PC-3 (cell line): ENCODE measurements around the gene FAM131A. TPM values are rescaled to one million over a fixed set of nuclear protein-coding genes. Genes with fewer than 3 reads are reported as not detected.
A peak's percentile ranks its signal among the peaks of the same experiment; 100 is the strongest.

Source experiments
- ATAC-seq: fragments of 200-7000 bp; cut with Tn5 transposase; 2 replicates; pipeline ENCODE4 v1.9.1; 2020; ENCODE audit warnings: mild to moderate bottlenecking, moderate library complexity
- BruUV-seq: library from RNA; stranded (reverse); fragments of 400-500 nt; replicated peaks from 2 replicates; lab custom pipeline; 2021; lab: Mats Ljungman, UMichigan
- CTCF ChIA-PET: fragments of 300-600 bp; sonication (Branson Sonifier 250); formaldehyde crosslinking; loops from one replicate; lab custom pipeline; 2022; ENCODE audit warnings: antibody characterized with exemption; lab: Charles Lee
- POLR2A ChIA-PET: fragments of 300-600 bp; sonication (Branson Sonifier 250); formaldehyde crosslinking; loops from one replicate; lab custom pipeline; 2022; ENCODE audit warnings: antibody characterized with exemption; ENCODE audit not compliant: unreplicated experiment; lab: Charles Lee
- DNase-seq: peaks from one replicate; pipeline ENCODE4 v3.0.0-alpha.2; 2015
- H2AFZ ChIP-seq: fragments of 300-600 bp; sonication (generic); 2 replicates; pipeline ENCODE4 v1.6.0; 2016; ENCODE audit warnings: antibody characterized with exemption, low read length
- H3F3A ChIP-seq: fragments of 300-600 bp; sonication (generic); one replicate; pipeline ENCODE4 v1.6.0; 2017; ENCODE audit warnings: antibody characterized with exemption, low read length, control low read depth, mild to moderate bottlenecking; ENCODE audit not compliant: unreplicated experiment
- H3K27ac ChIP-seq: fragments of 300-600 bp; sonication (generic); 2 replicates; pipeline ENCODE4 v1.5.1; 2016; ENCODE audit warnings: mild to moderate bottlenecking, low read length
- H3K27me3 ChIP-seq: fragments of 300-600 bp; sonication (generic); 2 replicates; pipeline ENCODE4 v1.6.1; 2016; ENCODE audit warnings: low read length, mixed read lengths
- H3K36me3 ChIP-seq: fragments of 300-600 bp; sonication (generic); 2 replicates; pipeline ENCODE4 v1.6.1; 2016; ENCODE audit warnings: low read depth, mixed run types, low read length, mixed read lengths
- H3K4me1 ChIP-seq: fragments of 300-600 bp; sonication (generic); 2 replicates; pipeline ENCODE4 v1.5.1; 2016; ENCODE audit warnings: low read length; ENCODE audit not compliant: insufficient read depth
- H3K4me2 ChIP-seq: fragments of 300-600 bp; sonication (generic); 2 replicates; pipeline ENCODE4 v1.6.0; 2016; ENCODE audit warnings: low read length
- H3K4me3 ChIP-seq: fragments of 300-600 bp; sonication (generic); 2 replicates; pipeline ENCODE4 v1.5.1; 2016; ENCODE audit warnings: mild to moderate bottlenecking, low read length, mixed read lengths
- H3K79me2 ChIP-seq: fragments of 300-600 bp; sonication (generic); 2 replicates; pipeline ENCODE4 v1.6.1; 2017; ENCODE audit warnings: low read length, mixed read lengths
- H3K9ac ChIP-seq: fragments of 300-600 bp; sonication (generic); 2 replicates; pipeline ENCODE4 v1.6.0; 2016; ENCODE audit warnings: mild to moderate bottlenecking, low read length
- H3K9me2 ChIP-seq: fragments of 300-600 bp; sonication (generic); replicated peaks from 2 replicates; pipeline ENCODE4 v1.6.1; 2016; ENCODE audit warnings: mixed run types, low read length, mixed read lengths
- H3K9me3 ChIP-seq: fragments of 300-600 bp; sonication (generic); 2 replicates; pipeline ENCODE4 v1.6.1; 2016; ENCODE audit warnings: low read length, mixed read lengths
- H4K20me1 ChIP-seq: fragments of 300-600 bp; sonication (generic); 2 replicates; pipeline ENCODE4 v1.6.1; 2016; ENCODE audit warnings: low read length, mixed read lengths
- CTCF ChIP-seq: fragments of 300-600 bp; sonication (generic); conservative IDR thresholded peaks from 2 replicates; pipeline ENCODE4 v1.5.1; 2017; ENCODE audit warnings: antibody characterized with exemption, low read depth, mild to moderate bottlenecking, low read length
- EZH2 ChIP-seq: fragments of 300-600 bp; sonication (generic); IDR thresholded peaks from one replicate; pipeline ENCODE4 v1.6.1; 2017; ENCODE audit warnings: antibody characterized with exemption, mild to moderate bottlenecking, low read length; ENCODE audit not compliant: unreplicated experiment
- EZH2phosphoT487 ChIP-seq: fragments of 300-600 bp; sonication (generic); IDR thresholded peaks from 2 replicates; pipeline ENCODE4 v1.6.1; 2018; ENCODE audit warnings: mild to moderate bottlenecking, antibody characterized with exemption, low read length, borderline replicate concordance
- intact Hi-C: fragments of 100-400 bp; cut with micrococcal nuclease; formaldehyde crosslinking; loops from 2 replicates; pipeline ENCODE4 v1.9.0; 2023
- total RNA-seq: library from RNA; depleted of rRNA; stranded (reverse); fragments of >200 nt; gene quantifications from 2 replicates; pipeline ENCODE4 v1.2.3, GENCODE V29; 2014

Gene FAM131A
- total RNA-seq, 1 experiment from 2014 or later: 21.9 TPM

- Histone ChIP-seq H3K27me3 (no peaks in the 10 kb centered on the region), H3K36me3 (peaks cover 58% of the 10 kb centered on the region), H3K4me2 (no peak overlapping the region), H3K9ac (no peak overlapping the region), H3K27ac (no peak overlapping the region), H2AFZ (no peak overlapping the region), H3K4me1 (no peaks in the 10 kb centered on the region), H3K9me2 (no peaks in the 10 kb centered on the region), H3K79me2 (peaks cover 30% of the 10 kb centered on the region), H3K9me3 (no peaks in the 10 kb centered on the region), H4K20me1 (peaks cover 41% of the 10 kb centered on the region), H3K4me3 (no peak overlapping the region), H3F3A (peaks cover 8% of the 10 kb centered on the region)
- DNase-seq (no peak), ATAC-seq (no peak)
- no TSS peak for BruUV-seq
- ChIA-PET POLR2A (no interaction called here), CTCF (no interaction called here)
- intact Hi-C loops: no loop called here
- TF ChIP-seq EZH2 (no peak), EZH2phosphoT487 (no peak), CTCF (no peak)
Observed at GRCh38 chr3:184307915-184308314, 29.5 kb upstream of the FAM131A start.

GRCh38 chr3:184308744-184309143, 28.7 kb upstream of the FAM131A start:
- H3K9me2 ChIP-seq: no peaks in the 10 kb centered on the region
- no peaks in the 10 kb centered on the region for H3K9me3 ChIP-seq
- ATAC-seq (no peak), DNase-seq (no peak)
- H3K27ac ChIP-seq: no peak overlapping the region
- H3K36me3 ChIP-seq: peaks cover 49% of the 10 kb centered on the region
- H3F3A ChIP-seq: peaks cover 8% of the 10 kb centered on the region
- no peaks in the 10 kb centered on the region for H3K27me3 ChIP-seq
- ChIA-PET POLR2A (no interaction called here), CTCF (no interaction called here)
- H4K20me1 ChIP-seq: peaks cover 33% of the 10 kb centered on the region
- no peak overlapping the region for H3K9ac ChIP-seq
- H3K4me3 ChIP-seq: no peak overlapping the region
- BruUV-seq: no TSS peak
- H2AFZ ChIP-seq: no peak overlapping the region
- no peak overlapping the region for H3K4me2 ChIP-seq
- intact Hi-C loops: no loop called here
- peaks cover 21% of the 10 kb centered on the region for H3K79me2 ChIP-seq
- TF ChIP-seq EZH2 (no peak), CTCF (0 out of 2 replicates have a peak, but pooled peaks have one; percentile 16)
- peaks cover under 1% of the 10 kb centered on the region; the same call in 1 of the 2 replicates for H3K4me1 ChIP-seq

GRCh38 chr3:184311633-184312032, 25.8 kb upstream of the FAM131A start:
- no peak for DNase-seq
- H3K4me2 ChIP-seq: no peak overlapping the region
- H4K20me1 ChIP-seq: peaks cover 21% of the 10 kb centered on the region
- POLR2A ChIA-PET: no interaction called here
- CTCF ChIA-PET: interaction anchor here (0.7 kb wide), 1 partner anchor 22 kb away, joined by 4 read pairs; no protein-coding TSS in a partner anchor
- H3K27me3 ChIP-seq: no peaks in the 10 kb centered on the region
- TF ChIP-seq EZH2phosphoT487: no peak
- no peak for TF ChIP-seq CTCF
- no peak for TF ChIP-seq EZH2
- peaks cover 20% of the 10 kb centered on the region for H3K79me2 ChIP-seq
- H3K9me3 ChIP-seq: no peaks in the 10 kb centered on the region
- ATAC-seq: no peak
- H3K4me3 ChIP-seq: no peak overlapping the region
- no peaks in the 10 kb centered on the region for H3K9me2 ChIP-seq
- peaks cover 8% of the 10 kb centered on the region for H3F3A ChIP-seq
- no peak overlapping the region for H3K9ac ChIP-seq
- H2AFZ ChIP-seq: no peak overlapping the region
- H3K4me1 ChIP-seq: peaks cover 8% of the 10 kb centered on the region
- H3K36me3 ChIP-seq: peaks cover 33% of the 10 kb centered on the region
- no TSS peak for BruUV-seq
- intact Hi-C loops: loop anchor here (5.0 kb wide), 1 partner anchor 36 kb away; no protein-coding TSS in a partner anchor
- H3K27ac ChIP-seq: no peak overlapping the region
